Esophagus mucosa (tissue), 1 donor: Measurements from ENCODE around the gene HMGCS2. TPM values are rescaled to one million over a fixed set of nuclear protein-coding genes. Genes with fewer than 3 reads are reported as not detected.
"Not testable (repeated sequence)": the region's sequence is repeated elsewhere in the genome, so short reads cannot be mapped to it uniquely, and the experiment has no call there.

Experiments used
- ATAC-seq: fragments of 200-7000 bp; cut with Tn5 transposase; one replicate; pipeline ENCODE4 v1.9.1; 2020
- total RNA-seq: library from RNA; stranded (reverse); gene quantifications from one replicate; pipeline ENCODE4 v1.2.4, GENCODE V29; 2023
- donor health status: DM: yes; HTN: yes; CAD: no.

The HMGCS2 gene
- total RNA-seq, 1 donor from 2014 or later, result 0.76 TPM

- no peak for ATAC-seq
Observed at GRCh38 chr1:119787776-119788175, 19.1 kb upstream of the HMGCS2 start.

- ATAC-seq, result not testable (repeated sequence)
Observed at GRCh38 chr1:119786473-119787050, 17.9 kb upstream of the HMGCS2 start.

GRCh38 chr1:119786046-119786445 lies 17.3 kb upstream of the HMGCS2 start:
- not testable (repeated sequence) for ATAC-seq

- peak; percentile 56 for ATAC-seq
Observed at GRCh38 chr1:119784191-119784781, 15.6 kb upstream of the HMGCS2 start.

- no peak for ATAC-seq
Observed at GRCh38 chr1:119783354-119784185, 14.9 kb upstream of the HMGCS2 start.

- ATAC-seq, result peak; percentile 94
Observed at GRCh38 chr1:119782631-119783325, 14.1 kb upstream of the HMGCS2 start.

- ATAC-seq, result no peak
Observed at GRCh38 chr1:119781434-119782210, 12.9 kb upstream of the HMGCS2 start.

- peak; percentile 60 for ATAC-seq
Observed at GRCh38 chr1:119779869-119780356, 11.2 kb upstream of the HMGCS2 start.

GRCh38 chr1:119778886-119779560 lies 10.3 kb upstream of the HMGCS2 start:
- no peak for ATAC-seq

- no peak for ATAC-seq
Observed at GRCh38 chr1:119778359-119778758, 9.7 kb upstream of the HMGCS2 start.

- ATAC-seq, result no peak
Observed at GRCh38 chr1:119774746-119775490, 6.2 kb upstream of the HMGCS2 start.

GRCh38 chr1:119773711-119774241 lies 5.1 kb upstream of the HMGCS2 start:
- no peak for ATAC-seq

GRCh38 chr1:119772298-119772697 lies 3.6 kb upstream of the HMGCS2 start:
- ATAC-seq, result no peak

- no peak for ATAC-seq
Observed at GRCh38 chr1:119771770-119772169, 3.1 kb upstream of the HMGCS2 start.

- no peak for ATAC-seq
Observed at GRCh38 chr1:119771016-119771415, 2.3 kb upstream of the HMGCS2 start.

- peak; percentile 89 for ATAC-seq
Observed at GRCh38 chr1:119767486-119767885, 1.2 kb downstream of the HMGCS2 start.

- no peak for ATAC-seq
Observed at GRCh38 chr1:119766374-119766794, 2.3 kb downstream of the HMGCS2 start.

GRCh38 chr1:119764220-119764619 lies 4.5 kb downstream of the HMGCS2 start:
- no peak for ATAC-seq

- ATAC-seq, result no peak
Observed at GRCh38 chr1:119762953-119763352, 5.8 kb downstream of the HMGCS2 start.

GRCh38 chr1:119762409-119762808 lies 6.3 kb downstream of the HMGCS2 start:
- no peak for ATAC-seq
